ENCODE data around the gene MYL12A.

- TF ChIP-seq, protein P1, sequence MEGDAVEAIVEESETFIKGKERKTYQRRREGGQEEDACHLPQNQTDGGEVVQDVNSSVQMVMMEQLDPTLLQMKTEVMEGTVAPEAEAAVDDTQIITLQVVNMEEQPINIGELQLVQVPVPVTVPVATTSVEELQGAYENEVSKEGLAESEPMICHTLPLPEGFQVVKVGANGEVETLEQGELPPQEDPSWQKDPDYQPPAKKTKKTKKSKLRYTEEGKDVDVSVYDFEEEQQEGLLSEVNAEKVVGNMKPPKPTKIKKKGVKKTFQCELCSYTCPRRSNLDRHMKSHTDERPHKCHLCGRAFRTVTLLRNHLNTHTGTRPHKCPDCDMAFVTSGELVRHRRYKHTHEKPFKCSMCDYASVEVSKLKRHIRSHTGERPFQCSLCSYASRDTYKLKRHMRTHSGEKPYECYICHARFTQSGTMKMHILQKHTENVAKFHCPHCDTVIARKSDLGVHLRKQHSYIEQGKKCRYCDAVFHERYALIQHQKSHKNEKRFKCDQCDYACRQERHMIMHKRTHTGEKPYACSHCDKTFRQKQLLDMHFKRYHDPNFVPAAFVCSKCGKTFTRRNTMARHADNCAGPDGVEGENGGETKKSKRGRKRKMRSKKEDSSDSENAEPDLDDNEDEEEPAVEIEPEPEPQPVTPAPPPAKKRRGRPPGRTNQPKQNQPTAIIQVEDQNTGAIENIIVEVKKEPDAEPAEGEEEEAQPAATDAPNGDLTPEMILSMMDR (IDR thresholded peaks at IDR 0.05 in 2 of 3, conservative IDR thresholded peaks at IDR 0.05 in 1 of 3; ENCODE audit: borderline replicate concordance in 1 of 3, insufficient read depth in 1 of 3, low read depth in 2 of 3, low read length in 2 of 3): no peak
- TF ChIP-seq POLR2A (IDR thresholded peaks at IDR 0.05; ENCODE audit: borderline replicate concordance, extremely low read depth, insufficient read depth, insufficient read length): no peak
- TF ChIP-seq, protein P2, sequence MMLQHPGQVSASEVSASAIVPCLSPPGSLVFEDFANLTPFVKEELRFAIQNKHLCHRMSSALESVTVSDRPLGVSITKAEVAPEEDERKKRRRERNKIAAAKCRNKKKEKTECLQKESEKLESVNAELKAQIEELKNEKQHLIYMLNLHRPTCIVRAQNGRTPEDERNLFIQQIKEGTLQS (IDR thresholded peaks at IDR 0.05): no peak
- TF ChIP-seq POLR2AphosphoS5 (IDR thresholded peaks at IDR 0.05; ENCODE audit: low read depth, low read length): no peak
- TF ChIP-seq EZH2 (IDR thresholded peaks at IDR 0.05): no peak
- no peak for TF ChIP-seq EGR1 (IDR thresholded peaks at IDR 0.05; ENCODE audit: low read depth)
- TF ChIP-seq, protein P3, sequence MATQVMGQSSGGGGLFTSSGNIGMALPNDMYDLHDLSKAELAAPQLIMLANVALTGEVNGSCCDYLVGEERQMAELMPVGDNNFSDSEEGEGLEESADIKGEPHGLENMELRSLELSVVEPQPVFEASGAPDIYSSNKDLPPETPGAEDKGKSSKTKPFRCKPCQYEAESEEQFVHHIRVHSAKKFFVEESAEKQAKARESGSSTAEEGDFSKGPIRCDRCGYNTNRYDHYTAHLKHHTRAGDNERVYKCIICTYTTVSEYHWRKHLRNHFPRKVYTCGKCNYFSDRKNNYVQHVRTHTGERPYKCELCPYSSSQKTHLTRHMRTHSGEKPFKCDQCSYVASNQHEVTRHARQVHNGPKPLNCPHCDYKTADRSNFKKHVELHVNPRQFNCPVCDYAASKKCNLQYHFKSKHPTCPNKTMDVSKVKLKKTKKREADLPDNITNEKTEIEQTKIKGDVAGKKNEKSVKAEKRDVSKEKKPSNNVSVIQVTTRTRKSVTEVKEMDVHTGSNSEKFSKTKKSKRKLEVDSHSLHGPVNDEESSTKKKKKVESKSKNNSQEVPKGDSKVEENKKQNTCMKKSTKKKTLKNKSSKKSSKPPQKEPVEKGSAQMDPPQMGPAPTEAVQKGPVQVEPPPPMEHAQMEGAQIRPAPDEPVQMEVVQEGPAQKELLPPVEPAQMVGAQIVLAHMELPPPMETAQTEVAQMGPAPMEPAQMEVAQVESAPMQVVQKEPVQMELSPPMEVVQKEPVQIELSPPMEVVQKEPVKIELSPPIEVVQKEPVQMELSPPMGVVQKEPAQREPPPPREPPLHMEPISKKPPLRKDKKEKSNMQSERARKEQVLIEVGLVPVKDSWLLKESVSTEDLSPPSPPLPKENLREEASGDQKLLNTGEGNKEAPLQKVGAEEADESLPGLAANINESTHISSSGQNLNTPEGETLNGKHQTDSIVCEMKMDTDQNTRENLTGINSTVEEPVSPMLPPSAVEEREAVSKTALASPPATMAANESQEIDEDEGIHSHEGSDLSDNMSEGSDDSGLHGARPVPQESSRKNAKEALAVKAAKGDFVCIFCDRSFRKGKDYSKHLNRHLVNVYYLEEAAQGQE (IDR thresholded peaks at IDR 0.05; ENCODE audit: low read depth): no peak
- TF ChIP-seq ELF1 (IDR thresholded peaks at IDR 0.05; ENCODE audit: borderline replicate concordance, low read depth): no peak
- no peak for TF ChIP-seq EZH2phosphoT487 (IDR thresholded peaks at IDR 0.05; ENCODE audit: borderline replicate concordance)
- no peak for TF ChIP-seq CEBPB (IDR thresholded peaks at IDR 0.05; ENCODE audit: low read depth)
- TF ChIP-seq SRF (IDR thresholded peaks at IDR 0.05; ENCODE audit: low read depth): no peak
These were observed 36.9 kb downstream of the MYL12A start for GRCh38 chr18:3284501-3284900.

All from HCT116 (cell line).